ENCODE measurements around the gene LRRFIP1. TPM values are rescaled to one million over a fixed set of nuclear protein-coding genes. Genes with fewer than 3 reads are reported as not detected.
"Not testable (repeated sequence)": the region's sequence is repeated elsewhere in the genome, so short reads cannot be mapped to it uniquely, and the experiment has no call there.

The LRRFIP1 gene
- total RNA-seq, 1 experiment from 2014 or later = 61.5 TPM

DNA sequence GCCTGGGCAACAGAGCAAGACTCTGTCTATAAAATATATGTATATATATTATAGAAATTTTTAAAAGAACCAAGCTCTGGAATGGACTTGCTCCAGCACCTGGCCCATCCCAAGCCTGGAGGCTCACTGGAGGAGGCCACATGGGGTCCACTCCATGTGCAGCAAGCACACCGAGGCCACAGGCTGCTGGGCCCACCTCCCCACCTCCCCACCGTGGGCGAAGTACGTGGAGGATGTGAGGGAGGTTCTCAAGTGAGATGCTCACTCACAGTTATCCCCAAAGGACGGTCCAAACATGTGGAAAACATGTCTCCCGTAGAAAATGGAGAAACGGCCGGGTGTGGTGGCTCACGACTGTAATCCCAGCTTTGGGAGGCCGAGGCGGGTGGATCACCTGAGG lies 23.0 kb upstream of the LRRFIP1 start:
- no peaks in the 10 kb centered on the region for H3K9me3 ChIP-seq (replicated peaks)
- no peak overlapping the region for H3K27ac ChIP-seq
- no peaks in the 10 kb centered on the region for H3K27me3 ChIP-seq

DNA sequence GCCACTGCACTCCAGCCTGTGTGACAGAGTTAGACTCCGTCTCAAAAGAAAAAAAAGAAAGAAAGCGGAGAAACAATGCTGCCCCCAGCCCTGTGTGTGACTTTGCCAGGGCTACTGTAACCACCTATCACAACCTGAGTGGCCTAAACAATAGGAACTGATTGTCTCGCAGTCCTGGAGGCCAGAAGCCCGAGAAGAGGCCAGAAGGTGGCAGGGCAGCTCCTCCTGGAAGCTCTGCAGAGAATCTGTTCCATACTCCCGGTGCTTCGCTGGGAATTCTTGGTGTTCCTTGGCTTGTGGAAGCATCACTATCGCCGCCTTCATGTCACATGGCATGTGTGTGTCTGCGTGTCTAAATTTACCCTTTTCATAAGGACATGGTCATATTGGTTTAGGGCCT lies 22.4 kb upstream of the LRRFIP1 start:
- DNase-seq = peak; percentile 49 to 58
- peaks cover 33% of the 10 kb centered on the region for H3K4me1 ChIP-seq
- no peaks in the 10 kb centered on the region for H3K9me3 ChIP-seq (replicated peaks)
- H3K4me3 ChIP-seq = no peak overlapping the region
- no peaks in the 10 kb centered on the region for H3K27me3 ChIP-seq
- no peak overlapping the region for H3K27ac ChIP-seq
- no peaks in the 10 kb centered on the region for H3K36me3 ChIP-seq

More for the DNA sequence above, 23.0 kb upstream of the LRRFIP1 start:
- H3K4me3 ChIP-seq = no peak overlapping the region
- H3K4me1 ChIP-seq = peaks cover 38% of the 10 kb centered on the region
- H3K36me3 ChIP-seq = no peaks in the 10 kb centered on the region
- no peak for DNase-seq

DNA sequence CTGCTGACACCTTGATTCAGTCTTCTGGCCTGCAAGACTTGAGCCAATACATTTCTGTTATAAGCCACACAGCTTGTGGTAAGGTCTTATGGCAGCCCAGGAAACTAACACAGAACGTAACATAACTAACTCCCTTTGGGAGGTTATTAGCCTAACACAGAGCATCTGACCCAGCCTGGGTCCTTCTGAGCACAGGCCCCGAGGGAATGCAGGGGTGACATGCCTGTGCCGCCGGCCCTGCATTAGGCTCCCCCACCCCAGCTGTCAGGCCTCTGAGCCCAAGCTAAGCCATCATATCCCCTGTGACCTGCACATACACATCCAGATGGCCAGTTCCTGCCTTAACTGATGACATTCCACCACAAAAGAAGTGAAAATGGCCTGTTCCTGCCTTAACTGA lies 20.9 kb upstream of the LRRFIP1 start:
- H3K27me3 ChIP-seq; H3K36me3 ChIP-seq; H3K9me3 ChIP-seq (replicated peaks); H3K4me3 ChIP-seq; H3K27ac ChIP-seq: not testable (repeated sequence)
- H3K4me1 ChIP-seq = peaks cover 21% of the 10 kb centered on the region
- DNase-seq = peak; percentile 68 to 70

DNA sequence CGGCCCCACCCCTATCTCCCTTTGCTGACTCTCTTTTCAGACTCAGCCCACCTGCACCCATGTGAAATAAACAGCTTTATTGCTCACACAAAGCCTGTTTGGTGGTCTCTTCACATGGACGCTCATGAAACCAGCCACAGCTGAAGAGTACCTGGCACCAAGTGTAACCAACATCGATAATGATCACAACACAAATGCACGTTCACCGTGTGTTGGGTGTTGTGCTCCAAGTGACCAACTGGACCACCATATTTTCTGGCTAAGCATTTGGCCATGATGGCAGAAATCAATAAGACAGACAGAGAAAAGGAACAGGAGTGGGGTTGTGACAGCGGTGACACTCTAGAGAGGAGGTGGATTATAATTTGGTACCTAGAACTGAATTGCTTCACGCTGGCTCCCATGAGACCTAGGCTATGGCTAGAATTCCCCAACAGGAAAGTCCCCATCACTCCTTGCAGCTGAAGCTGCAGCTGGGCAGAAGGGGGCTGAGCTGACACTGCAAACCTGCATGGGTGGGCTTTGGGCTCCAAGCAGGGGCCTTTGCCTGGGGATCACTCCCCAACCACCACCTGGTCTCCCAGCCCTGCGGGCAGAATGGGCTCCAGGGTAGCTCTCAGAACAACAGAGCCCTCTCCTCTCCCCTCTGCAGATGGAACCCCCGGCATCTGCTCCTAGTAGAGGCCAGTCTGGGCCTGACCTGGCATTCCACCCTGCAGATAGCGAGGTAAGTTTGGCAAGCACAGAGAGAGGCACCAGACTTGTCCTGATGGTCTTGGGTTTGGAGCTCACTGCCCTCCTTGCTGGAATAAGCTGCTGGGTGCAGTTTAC lies 14.6 kb upstream of the LRRFIP1 start:
- no peak for DNase-seq
- Histone ChIP-seq H3K4me1 (peaks cover 49% of the 10 kb centered on the region), H3K27me3 (no peaks in the 10 kb centered on the region), H3K9me3 (replicated peaks) (no peaks in the 10 kb centered on the region), H3K4me3 (no peak overlapping the region), H3K36me3 (no peaks in the 10 kb centered on the region), H3K27ac (no peak overlapping the region)

DNA sequence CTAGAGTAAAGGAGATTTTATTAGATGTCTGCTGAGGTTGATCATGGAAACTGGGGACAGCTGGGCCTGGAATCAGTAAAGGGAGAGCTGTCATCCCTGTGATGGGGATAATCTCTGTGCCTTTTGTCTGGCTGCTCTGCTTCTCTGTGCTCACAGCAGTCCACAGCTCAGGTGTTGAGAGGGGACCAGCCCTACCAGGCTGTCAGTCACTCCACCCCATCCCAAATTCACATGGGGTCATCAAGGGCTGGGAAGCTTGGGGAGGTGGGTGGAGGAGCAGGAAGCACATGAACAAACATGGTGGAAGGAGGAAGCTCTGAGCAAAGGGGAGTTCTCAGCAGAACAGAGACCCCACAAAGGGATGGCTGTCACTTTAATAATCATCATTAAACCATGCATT lies 13.7 kb upstream of the LRRFIP1 start:
- H3K27me3 ChIP-seq = no peaks in the 10 kb centered on the region
- no peak for DNase-seq
- no peaks in the 10 kb centered on the region for H3K9me3 ChIP-seq (replicated peaks)
- H3K27ac ChIP-seq = peak overlapping the region; percentile 30
- H3K4me1 ChIP-seq = peaks cover 55% of the 10 kb centered on the region
- H3K36me3 ChIP-seq = no peaks in the 10 kb centered on the region
- no peak overlapping the region for H3K4me3 ChIP-seq

DNA sequence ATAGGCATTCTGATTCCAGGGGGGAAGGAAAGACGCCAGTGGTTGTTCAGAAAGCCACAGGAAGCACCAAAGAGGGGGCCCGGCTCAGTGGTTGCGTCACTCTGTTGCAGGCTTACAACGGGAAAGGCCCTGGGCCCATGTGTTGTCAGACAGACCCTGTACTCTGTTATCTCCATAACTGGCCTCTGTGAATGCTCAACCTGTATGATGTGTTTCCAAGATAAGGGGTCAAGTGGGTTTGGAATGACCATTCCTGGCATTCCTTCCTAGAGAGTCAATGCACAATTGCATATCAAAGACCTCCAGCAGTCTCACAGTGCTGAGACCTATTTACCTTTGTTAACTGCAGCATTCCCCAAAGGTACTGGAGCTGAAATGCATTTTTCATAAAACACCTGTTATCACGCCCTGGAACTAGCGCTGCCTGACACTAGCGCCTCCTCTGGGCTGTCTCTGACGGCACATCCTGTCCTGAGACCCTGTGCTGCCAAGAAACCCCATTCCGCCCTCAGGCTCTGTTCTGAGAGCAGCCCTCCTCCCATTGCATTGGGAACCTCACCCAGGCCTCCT lies 13.2 kb upstream of the LRRFIP1 start:
- H3K36me3 ChIP-seq = no peaks in the 10 kb centered on the region
- peak; percentile 58 to 70 for DNase-seq
- no peak overlapping the region for H3K4me3 ChIP-seq
- peak overlapping the region; percentile 30 for H3K27ac ChIP-seq
- no peaks in the 10 kb centered on the region for H3K9me3 ChIP-seq (replicated peaks)
- H3K27me3 ChIP-seq = no peaks in the 10 kb centered on the region
- peaks cover 61% of the 10 kb centered on the region for H3K4me1 ChIP-seq

DNA sequence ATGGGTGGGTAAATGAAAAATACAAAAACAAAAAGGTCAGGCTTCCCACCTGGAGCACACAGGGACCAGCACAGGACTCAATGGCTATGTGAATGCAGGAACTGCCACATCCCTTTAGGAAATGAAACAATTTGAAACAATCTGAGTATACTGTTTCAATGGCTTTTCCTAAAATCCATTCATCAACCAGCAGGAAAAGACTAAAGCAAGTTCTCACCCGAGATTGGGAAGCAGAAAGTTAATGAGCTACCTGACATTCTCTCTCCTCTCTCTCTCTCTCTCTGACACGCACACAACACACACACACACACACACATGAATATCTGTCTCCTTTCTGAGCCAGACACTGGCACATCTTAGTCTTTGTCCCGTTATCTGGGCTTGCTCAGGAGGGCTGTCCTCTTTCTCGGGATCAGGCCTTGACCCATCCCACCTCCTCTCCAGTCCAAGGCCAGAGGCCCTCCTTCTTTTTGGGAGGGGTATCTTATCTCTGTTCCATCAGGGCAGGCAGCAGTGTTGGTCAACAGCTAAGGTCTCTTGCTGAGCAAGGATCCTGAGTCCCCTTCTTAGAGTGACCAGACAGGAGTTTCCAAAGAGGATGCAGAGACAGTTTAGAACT lies 11.6 kb upstream of the LRRFIP1 start:
- peaks cover 64% of the 10 kb centered on the region for H3K4me1 ChIP-seq
- H3K36me3 ChIP-seq = no peaks in the 10 kb centered on the region
- H3K27me3 ChIP-seq = no peaks in the 10 kb centered on the region
- no peaks in the 10 kb centered on the region for H3K9me3 ChIP-seq (replicated peaks)
- peak overlapping the region; percentile 90 for H3K27ac ChIP-seq
- no peak for DNase-seq
- H3K4me3 ChIP-seq = no peak overlapping the region

DNA sequence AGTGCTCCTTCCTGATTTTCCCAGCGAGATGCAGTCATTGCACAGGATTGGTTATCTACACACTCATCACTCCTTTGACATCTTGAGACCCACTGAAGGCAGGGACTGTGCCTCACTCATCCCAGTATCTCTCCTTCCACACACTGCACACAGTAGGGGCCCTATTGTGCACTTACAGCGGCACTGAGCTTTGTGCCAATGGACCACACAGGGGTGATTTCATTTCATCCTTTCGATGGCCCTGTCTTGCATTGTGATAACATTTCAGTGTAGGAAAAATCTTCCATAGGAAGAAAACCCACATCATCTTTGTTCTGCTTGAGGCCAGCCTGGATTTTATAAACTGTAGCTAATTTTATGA lies 11.0 kb upstream of the LRRFIP1 start:
- Histone ChIP-seq H3K4me1 (peaks cover 64% of the 10 kb centered on the region), H3K9me3 (replicated peaks) (no peaks in the 10 kb centered on the region), H3K27ac (peak overlapping the region; percentile 90), H3K4me3 (no peak overlapping the region; the same call in 1 of the 2 replicates), H3K27me3 (no peaks in the 10 kb centered on the region), H3K36me3 (no peaks in the 10 kb centered on the region)
- no peak for DNase-seq

DNA sequence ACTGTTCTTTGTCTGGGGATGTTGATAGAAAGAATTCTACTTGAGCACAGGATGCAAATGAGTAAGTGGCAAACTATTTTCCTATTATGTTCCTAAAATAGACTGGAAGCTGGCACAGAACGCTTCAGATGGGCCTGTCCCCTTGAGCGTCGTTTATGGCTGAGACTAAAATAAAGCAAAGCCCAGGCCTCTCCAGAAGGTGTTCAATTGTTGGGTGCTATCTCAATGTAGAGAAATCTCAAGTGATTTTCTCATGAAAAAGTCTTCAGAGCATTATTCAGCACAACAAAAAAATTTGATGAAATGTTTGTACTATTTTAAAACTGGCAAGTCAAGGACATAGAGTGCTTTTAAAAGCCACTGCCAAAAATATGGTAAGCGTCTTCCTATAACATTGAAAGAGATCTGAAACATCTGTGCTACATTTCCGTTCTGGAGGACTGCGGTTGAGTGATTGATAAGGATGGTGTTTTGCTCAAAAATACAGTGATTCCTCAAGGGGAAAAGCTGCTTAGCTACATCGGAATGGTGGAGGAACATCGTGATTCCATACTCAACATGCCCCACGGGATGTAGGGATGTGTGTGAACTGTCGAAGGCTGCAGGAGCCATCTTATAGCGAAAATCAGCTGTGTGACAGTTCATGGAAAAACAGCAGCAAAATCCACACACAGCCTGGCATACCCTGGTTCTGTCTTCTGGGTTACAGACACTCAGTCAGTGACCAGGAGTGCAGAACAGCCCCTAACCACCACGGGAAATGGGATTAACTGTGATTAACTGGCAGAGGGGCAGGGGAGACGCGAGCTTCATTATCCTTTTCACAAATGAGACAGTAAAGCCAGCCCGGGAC lies 10.4 kb upstream of the LRRFIP1 start:
- Histone ChIP-seq H3K9me3 (replicated peaks) (no peaks in the 10 kb centered on the region), H3K4me3 (peak overlapping the region; percentile 15), H3K27ac (peak overlapping the region; percentile 90), H3K4me1 (peaks cover 64% of the 10 kb centered on the region), H3K27me3 (no peaks in the 10 kb centered on the region), H3K36me3 (no peaks in the 10 kb centered on the region)
- DNase-seq = peak; percentile 66 to 79

DNA sequence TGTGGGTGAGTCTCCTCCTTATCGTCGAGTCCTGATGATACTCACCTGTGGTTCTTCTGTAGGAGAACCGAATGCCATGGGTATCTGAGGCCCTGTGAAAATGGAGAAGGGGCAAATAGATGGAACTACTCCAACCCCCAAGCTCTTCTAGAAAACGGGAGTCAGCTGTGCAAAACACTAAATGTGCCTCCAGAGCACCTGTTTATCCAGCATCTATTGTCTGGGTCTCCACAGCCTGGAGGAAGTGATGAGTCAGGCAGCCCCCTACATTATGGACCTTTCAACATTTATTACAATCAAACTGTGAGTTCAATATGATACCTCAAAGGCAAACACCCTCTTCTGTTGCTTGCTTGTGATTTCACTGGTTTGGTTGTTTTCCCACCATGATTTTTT lies 9.8 kb upstream of the LRRFIP1 start:
- Histone ChIP-seq H3K4me1 (peaks cover 64% of the 10 kb centered on the region), H3K4me3 (peak overlapping the region; percentile 15), H3K27me3 (no peaks in the 10 kb centered on the region), H3K36me3 (no peaks in the 10 kb centered on the region), H3K27ac (peak overlapping the region; percentile 90), H3K9me3 (replicated peaks) (no peaks in the 10 kb centered on the region)
- DNase-seq = peak; percentile 77 to 88

DNA sequence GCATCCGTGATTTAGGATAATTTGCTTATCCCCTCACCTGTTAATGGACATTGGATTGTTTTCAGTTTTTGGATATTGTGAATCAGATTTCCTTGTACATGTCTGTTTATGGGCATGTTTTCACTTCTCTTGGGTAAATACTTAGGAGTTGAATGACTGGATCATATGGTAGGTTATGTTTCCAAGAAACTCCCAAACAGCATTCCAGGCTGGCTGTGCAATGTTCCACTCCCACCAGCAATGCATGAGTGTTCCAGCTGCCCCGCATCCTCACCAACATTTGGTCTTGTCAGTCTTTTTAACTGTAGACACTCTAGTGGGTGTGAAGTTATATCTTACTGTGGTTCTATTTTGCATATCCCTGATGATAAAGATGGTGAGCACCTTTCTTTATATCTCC lies 8.9 kb upstream of the LRRFIP1 start:
- Histone ChIP-seq H3K27ac (peak overlapping the region; percentile 90), H3K36me3 (no peaks in the 10 kb centered on the region), H3K4me3 (no peak overlapping the region), H3K27me3 (no peaks in the 10 kb centered on the region), H3K4me1 (peaks cover 66% of the 10 kb centered on the region), H3K9me3 (replicated peaks) (no peaks in the 10 kb centered on the region)
- peak; percentile 95 to 98 for DNase-seq

DNA sequence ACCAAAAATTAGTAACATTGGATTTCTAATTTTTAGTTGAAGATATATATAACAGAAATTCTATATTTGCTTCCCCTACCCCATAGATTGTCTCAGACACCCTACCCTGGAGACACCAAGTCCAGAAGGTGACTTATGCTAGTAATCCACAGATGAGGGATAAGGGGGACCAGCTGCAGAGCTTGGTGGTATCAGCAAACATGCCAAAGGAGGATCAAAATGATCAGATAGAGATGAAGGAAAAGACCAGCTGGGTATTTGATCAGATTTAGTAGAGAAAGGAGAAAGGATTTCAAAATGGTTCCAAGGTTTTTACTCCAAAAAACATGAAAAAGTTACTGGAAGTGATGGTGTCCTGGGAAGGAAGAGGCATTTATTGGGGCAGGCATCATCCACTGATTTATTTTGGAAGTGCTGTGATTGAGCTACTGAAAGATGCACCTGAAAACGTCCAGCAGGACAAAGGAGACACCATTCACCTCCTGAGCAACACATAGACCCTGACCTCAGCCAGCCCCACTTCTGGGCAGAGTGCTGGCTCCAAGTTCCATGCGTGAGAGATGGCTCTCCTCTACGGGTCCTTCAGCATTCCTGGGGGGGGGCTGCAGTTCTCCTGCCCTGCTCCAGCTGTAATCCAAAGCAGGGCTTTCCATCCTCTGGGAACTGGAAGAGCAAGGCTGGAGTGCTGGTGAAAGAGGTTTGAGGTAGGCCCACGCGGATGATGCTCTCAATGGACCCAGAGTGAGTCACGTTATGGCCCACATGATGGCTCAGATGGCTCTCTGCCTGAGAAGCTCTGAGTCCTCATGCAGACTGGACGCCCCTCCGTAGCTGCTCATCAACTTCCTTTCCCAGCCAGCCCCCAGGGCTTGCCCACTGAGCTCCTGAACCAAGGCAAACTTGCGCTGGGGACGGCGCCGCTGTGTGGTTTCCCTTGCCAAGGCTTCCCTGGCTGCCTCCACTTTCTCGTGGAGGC lies 3.7 kb upstream of the LRRFIP1 start:
- peak overlapping the region; percentile 52 for H3K27ac ChIP-seq
- H3K27me3 ChIP-seq = no peaks in the 10 kb centered on the region
- peaks cover 53% of the 10 kb centered on the region for H3K4me1 ChIP-seq
- H3K9me3 ChIP-seq (replicated peaks) = no peaks in the 10 kb centered on the region
- DNase-seq = peak; percentile 55 to 62
- no peak overlapping the region for H3K4me3 ChIP-seq
- H3K36me3 ChIP-seq = no peaks in the 10 kb centered on the region

DNA sequence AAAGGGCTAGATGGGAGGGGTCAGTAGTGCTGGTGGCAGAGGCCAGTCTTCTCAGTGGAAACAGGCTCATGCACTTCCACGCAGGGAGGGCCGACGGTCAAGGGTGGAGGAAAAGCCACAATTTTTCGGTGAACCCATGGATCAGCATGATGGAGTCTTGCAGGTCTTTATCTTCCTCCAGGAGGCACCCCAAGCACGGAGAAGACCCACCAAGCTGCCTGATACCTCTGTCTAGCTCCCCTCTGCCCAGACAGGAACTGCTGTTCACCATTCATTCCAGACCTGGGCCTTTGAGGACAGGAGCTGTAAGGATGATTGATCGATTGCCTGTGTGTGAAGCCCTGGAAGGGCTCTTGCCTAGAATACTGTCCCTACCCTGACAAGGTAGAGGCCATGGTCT lies 2.8 kb upstream of the LRRFIP1 start:
- no peak overlapping the region for H3K27ac ChIP-seq
- H3K27me3 ChIP-seq = no peaks in the 10 kb centered on the region
- H3K4me1 ChIP-seq = peaks cover 52% of the 10 kb centered on the region
- H3K4me3 ChIP-seq = no peak overlapping the region
- H3K9me3 ChIP-seq (replicated peaks) = no peaks in the 10 kb centered on the region
- no peak for DNase-seq
- no peaks in the 10 kb centered on the region for H3K36me3 ChIP-seq

DNA sequence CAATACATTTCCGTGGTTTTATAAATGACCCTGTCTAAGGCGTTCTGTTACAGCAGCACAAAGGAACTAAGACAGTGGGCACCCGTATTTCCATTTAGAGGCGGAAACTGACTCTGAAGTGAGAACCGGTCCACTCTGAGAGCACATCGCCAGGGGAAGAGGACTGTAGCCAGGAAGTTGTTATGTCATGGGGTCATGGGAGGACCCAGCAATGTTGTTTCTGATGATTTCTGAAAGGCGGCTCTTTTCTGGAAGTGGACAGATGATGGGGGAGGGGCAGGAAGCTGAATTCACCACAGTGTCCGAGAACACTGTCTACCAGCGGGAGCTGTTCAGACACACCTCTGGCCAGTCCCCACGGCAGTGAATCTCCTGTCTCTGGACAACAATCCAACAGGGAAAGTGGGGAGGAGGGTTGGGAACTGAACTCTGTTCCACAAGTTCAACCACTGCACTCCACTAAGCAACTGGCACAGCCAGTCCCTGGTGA lies 2.1 kb upstream of the LRRFIP1 start:
- Histone ChIP-seq H3K36me3 (peaks cover 7% of the 10 kb centered on the region), H3K4me3 (no peak overlapping the region), H3K4me1 (peaks cover 59% of the 10 kb centered on the region), H3K9me3 (replicated peaks) (no peaks in the 10 kb centered on the region), H3K27ac (peak overlapping the region; percentile 67), H3K27me3 (no peaks in the 10 kb centered on the region)
- DNase-seq = peak in 1 of 2 experiments; percentile 42

All from SJCRH30 (cell line).